ENCODE data around the gene MAP7.

MAP7 gene

DNA sequence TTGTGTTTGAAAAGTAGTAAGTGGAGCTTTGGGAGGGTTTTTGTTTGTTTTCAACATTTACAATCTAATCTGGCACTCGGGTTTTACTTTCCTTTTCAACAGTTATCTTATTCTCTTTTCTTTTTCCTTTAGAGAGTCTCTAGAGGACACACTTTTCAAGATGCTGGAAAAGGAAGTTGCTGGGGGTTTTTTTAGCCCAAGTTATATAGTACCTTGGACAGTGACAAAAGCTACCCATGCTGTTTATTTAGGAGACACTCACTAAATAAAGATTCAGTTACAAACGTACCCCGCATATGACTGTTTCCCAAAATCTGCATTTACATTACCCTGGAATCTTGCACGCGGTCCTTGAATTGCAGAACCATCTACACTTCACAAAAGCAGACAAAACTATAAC, 78.8 kb downstream of the MAP7 start:
- H3K4me3 ChIP-seq (ENCODE audit: low read depth, low read length) = no peak overlapping the region

DNA sequence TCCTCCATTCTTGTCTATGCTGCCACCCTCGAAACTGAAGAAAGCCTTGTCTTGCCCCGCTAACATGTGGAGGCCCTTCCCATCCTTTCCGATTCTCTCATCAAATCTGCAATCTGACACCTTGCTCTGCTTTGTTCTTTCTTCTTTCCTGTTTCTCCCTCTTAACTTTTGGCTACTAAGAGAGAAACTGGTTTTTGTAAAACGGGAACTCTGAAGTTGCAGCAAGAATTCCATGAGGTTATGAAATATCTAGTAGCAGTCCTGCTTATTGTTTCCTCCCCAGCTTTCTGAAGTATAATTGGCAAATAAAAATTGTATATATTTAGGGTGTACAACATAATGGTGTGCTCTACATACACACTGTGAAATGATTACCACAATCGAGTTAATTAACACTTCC, 80.2 kb downstream of the MAP7 start:
- TF ChIP-seq, protein P1, sequence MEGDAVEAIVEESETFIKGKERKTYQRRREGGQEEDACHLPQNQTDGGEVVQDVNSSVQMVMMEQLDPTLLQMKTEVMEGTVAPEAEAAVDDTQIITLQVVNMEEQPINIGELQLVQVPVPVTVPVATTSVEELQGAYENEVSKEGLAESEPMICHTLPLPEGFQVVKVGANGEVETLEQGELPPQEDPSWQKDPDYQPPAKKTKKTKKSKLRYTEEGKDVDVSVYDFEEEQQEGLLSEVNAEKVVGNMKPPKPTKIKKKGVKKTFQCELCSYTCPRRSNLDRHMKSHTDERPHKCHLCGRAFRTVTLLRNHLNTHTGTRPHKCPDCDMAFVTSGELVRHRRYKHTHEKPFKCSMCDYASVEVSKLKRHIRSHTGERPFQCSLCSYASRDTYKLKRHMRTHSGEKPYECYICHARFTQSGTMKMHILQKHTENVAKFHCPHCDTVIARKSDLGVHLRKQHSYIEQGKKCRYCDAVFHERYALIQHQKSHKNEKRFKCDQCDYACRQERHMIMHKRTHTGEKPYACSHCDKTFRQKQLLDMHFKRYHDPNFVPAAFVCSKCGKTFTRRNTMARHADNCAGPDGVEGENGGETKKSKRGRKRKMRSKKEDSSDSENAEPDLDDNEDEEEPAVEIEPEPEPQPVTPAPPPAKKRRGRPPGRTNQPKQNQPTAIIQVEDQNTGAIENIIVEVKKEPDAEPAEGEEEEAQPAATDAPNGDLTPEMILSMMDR (IDR thresholded peaks at IDR 0.05; ENCODE audit: low read depth, low read length) = no peak

More for the DNA sequence above, 78.8 kb downstream of the MAP7 start:
- TF ChIP-seq, protein P1 (IDR thresholded peaks at IDR 0.05; ENCODE audit: low read depth, low read length) = no peak

DNA sequence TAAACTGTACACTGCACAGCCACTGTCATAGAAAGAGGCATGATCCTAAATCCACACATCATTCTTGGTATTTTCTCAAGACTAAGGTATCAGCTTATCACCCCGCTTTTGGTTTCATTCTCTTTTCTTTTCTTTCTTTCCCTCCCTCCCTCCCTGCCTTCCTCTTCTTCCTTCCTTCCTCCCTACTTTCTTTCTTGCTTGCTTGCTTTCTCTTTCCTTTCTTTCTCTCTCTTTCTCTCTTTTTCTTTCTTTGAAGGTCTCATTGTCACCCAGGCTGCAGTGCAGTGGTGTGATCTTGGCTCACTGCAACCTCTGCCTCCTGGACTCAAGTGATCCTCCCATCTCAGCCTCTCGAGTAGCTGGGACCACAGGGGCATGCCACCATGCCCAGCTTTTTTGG, 81.1 kb downstream of the MAP7 start:
- H3K4me3 ChIP-seq (ENCODE audit: low read depth, low read length) = no peak overlapping the region
- TF ChIP-seq, protein P1 (IDR thresholded peaks at IDR 0.05; ENCODE audit: low read depth, low read length) = no peak

More for the DNA sequence above, 80.2 kb downstream of the MAP7 start:
- no peak overlapping the region for H3K4me3 ChIP-seq (ENCODE audit: low read depth, low read length)

DNA sequence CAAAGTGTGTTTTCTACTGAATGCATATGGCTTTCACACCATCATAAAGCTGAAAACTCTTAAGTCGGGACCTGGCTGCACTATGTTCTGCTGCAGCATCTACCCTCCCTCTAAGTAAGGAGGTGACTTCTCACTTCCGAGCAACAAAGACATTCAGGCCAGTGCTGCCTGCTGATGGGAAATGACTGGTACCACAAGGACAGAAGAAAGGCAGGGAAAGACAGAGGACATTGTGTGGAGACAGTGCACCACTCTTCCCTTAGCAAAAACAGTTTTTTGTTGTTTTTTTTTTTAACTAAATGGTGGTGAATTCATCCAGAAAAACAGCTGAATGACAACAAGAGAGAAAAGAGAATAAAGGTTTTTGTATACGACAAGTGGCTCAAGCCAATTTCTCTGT, 81.5 kb downstream of the MAP7 start:
- H3K4me3 ChIP-seq (ENCODE audit: low read depth, low read length) = no peak overlapping the region
- TF ChIP-seq, protein P1 (IDR thresholded peaks at IDR 0.05; ENCODE audit: low read depth, low read length) = no peak

DNA sequence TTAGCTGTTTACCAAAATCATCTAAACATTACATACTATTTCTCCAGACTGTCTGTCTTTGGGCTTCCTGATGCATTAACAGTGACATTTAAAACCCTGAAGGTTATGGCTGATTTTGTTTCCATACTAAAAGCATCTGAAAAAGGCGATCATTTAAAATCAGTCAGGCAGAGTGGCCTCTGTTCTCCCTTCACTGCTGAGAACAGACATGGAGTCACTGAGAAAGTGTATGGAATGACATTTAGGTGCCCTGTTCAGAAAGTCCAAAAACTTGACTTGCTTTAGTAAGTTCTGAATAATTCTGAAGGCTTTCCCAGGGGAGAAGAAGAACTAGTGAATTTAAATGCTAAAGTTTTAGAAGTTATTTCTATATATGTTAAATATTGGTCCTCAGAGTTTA, 83.0 kb downstream of the MAP7 start:
- TF ChIP-seq, protein P1 (IDR thresholded peaks at IDR 0.05; ENCODE audit: low read depth, low read length) = no peak
- H3K4me3 ChIP-seq (ENCODE audit: low read depth, low read length) = no peak overlapping the region

DNA sequence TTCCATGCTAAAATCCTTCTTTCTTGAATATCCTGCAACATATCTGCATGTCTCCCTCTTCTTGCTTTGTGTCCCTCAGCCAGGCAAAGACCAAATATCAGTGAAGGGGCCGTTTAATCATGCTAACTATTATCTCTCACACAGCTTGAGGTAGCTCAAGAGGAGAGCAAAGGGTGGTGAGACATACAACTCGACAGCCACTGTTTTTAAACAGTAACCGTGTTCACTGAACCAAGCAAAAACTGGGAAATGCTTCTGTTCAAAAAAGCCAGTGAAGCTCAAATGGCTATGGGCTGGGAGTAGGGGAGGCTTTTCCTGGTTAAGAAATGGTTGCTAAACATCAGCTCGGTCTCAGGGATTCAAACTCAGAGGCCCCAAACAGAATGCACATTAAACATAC, 83.4 kb downstream of the MAP7 start:
- TF ChIP-seq, protein P1 (IDR thresholded peaks at IDR 0.05; ENCODE audit: low read depth, low read length) = no peak
- no peak overlapping the region for H3K4me3 ChIP-seq (ENCODE audit: low read depth, low read length)

DNA sequence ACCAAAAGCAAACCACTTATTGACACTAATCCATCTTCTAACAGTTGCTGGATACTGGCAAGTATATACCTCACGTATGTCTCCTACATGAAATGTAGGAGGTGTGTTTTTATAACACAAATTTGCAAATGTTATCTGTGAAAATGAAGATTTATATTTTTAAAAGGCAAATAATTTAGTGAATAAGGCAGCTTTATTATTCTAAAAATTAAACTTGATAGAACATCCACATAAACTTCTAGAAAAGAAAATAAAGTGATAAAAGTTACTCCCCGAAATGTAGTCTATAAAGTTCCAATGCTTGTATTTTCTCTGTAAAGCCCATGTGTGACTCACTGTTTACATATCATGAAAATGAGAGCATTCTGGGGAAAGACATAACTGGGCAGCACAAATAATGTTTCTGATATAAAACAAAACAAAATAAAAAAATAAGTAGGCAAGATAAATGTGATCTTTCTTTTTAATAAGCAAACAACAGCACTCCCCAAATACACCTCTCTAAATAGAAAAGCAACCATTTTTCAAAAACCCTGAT, 84.4 kb downstream of the MAP7 start:
- no peak overlapping the region for H3K4me3 ChIP-seq (ENCODE audit: low read depth, low read length)
- TF ChIP-seq, protein P1 (IDR thresholded peaks at IDR 0.05; ENCODE audit: low read depth, low read length) = no peak
